K562 (cell line): ENCODE data around the gene TMSB4Y. TPM values are rescaled to one million over a fixed set of nuclear protein-coding genes. Genes with fewer than 3 reads are reported as not detected.

Source experiments
- ATAC-seq: fragments of 200-7000 bp; cut with Tn5 transposase; 3 replicates; pipeline ENCODE4 v1.9.1; 2020; ENCODE audit warnings: moderate library complexity
- BruUV-seq: library from RNA; stranded (reverse); fragments of 400-500 nt; replicated peaks from 2 replicates; lab custom pipeline; 2021; lab: Mats Ljungman, UMichigan
- CTCF ChIA-PET: fragments of 300-600 bp; formaldehyde crosslinking; extraction: SDS; loops from one replicate; lab custom pipeline; 2021; ENCODE audit warnings: low intra/inter-chr PET ratio; lab: Yijun Ruan, JAX
- POLR2A ChIA-PET: fragments of 300-600, 350-650 bp; sonication (Branson Sonifier 250); formaldehyde crosslinking; extraction: SDS; loops from one replicate; lab custom pipeline; 2021; ENCODE audit warnings: antibody characterized with exemption, inconsistent platforms; lab: Yijun Ruan, JAX
- DNase-seq, 4 experiments: peaks; one replicate each; pipeline versions ENCODE4 v3.0.0 to v3.0.0-alpha.2; 2011 to 2018; ENCODE audit warnings: low spot score in 3 of 4, mixed read lengths in 3 of 4; ENCODE audit errors: extremely low read depth in 1 of 4
- FAIRE-seq: peaks from 2 replicates; lab custom pipeline; 2011; peaks lifted over from hg19 to GRCh38; lab: Jason Lieb, UNC
- H2AFZ ChIP-seq: 2 replicates; pipeline ENCODE4 v1.6.0; 2011; ENCODE audit warnings: low read depth, low read length, control low read depth, inconsistent platforms
- H3K27ac ChIP-seq: fragments of 200-600 bp; 3 replicates; pipeline ENCODE4 v1.8.0; 2011; ENCODE audit warnings: low read depth, mild to moderate bottlenecking, control low read depth, inconsistent platforms, low read length, moderate library complexity, mixed read lengths; ENCODE audit errors: extremely low read depth
- H3K27me3 ChIP-seq, 2 experiments: fragments of 300-600 bp in 1 of 2; 2 replicates in 1 of 2; 3 replicates in 1 of 2; pipeline versions ENCODE4 v1.6.0 to v1.8.0; 2011; ENCODE audit warnings: inconsistent platforms in 2 of 2, low read length in 2 of 2, mild to moderate bottlenecking in 1 of 2, mixed read lengths in 1 of 2, moderate library complexity in 1 of 2; ENCODE audit not compliant: control insufficient read depth in 2 of 2, insufficient read depth in 2 of 2
- H3K36me3 ChIP-seq: fragments of 300-600 bp; 3 replicates; pipeline ENCODE4 v1.8.0; 2011; ENCODE audit warnings: mild to moderate bottlenecking, low read length, inconsistent platforms; ENCODE audit not compliant: control insufficient read depth, insufficient read depth
- H3K4me1 ChIP-seq, 2 experiments: fragments of 200-600 bp in 1 of 2; replicated peaks in 1 of 2; 2 replicates in 1 of 2; 3 replicates in 1 of 2; pipeline versions ENCODE4 v1.5.1 to v1.8.0; 2011; ENCODE audit warnings: inconsistent platforms in 2 of 2, low read length in 2 of 2, mild to moderate bottlenecking in 1 of 2, mixed read lengths in 1 of 2, moderate library complexity in 1 of 2; ENCODE audit not compliant: control insufficient read depth in 2 of 2, insufficient read depth in 2 of 2
- H3K4me2 ChIP-seq: 2 replicates; pipeline ENCODE4 v1.6.1; 2011; ENCODE audit warnings: low read length, control low read depth, inconsistent platforms, mixed read lengths; ENCODE audit not compliant: insufficient read depth
- H3K4me3 ChIP-seq: fragments of 200-600 bp; sonication (generic), shearing (Covaris generic); 2 replicates; pipeline ENCODE4 v1.5.1; 2016; ENCODE audit warnings: control low read depth, inconsistent platforms
- H3K79me2 ChIP-seq: fragments of 200-600 bp; 3 replicates; pipeline ENCODE4 v1.8.0; 2011; ENCODE audit warnings: low read length, inconsistent platforms; ENCODE audit not compliant: control insufficient read depth, insufficient read depth
- H3K9ac ChIP-seq, 2 experiments: 2 replicates each; pipeline versions ENCODE4 v1.6.0 to v1.6.1; 2011; ENCODE audit warnings: low read depth in 2 of 2, low read length in 2 of 2, control low read depth in 1 of 2, inconsistent platforms in 1 of 2, mild to moderate bottlenecking in 1 of 2, mixed read lengths in 1 of 2; ENCODE audit not compliant: insufficient read depth in 1 of 2
- H3K9me1 ChIP-seq: one replicate; pipeline ENCODE4 v1.6.0; 2011; ENCODE audit warnings: inconsistent platforms, mild to moderate bottlenecking, low read length, moderate library complexity; ENCODE audit not compliant: control insufficient read depth, insufficient read depth
- H3K9me3 ChIP-seq: replicated peaks from 2 replicates; pipeline ENCODE4 v1.5.1; 2011; ENCODE audit warnings: low read depth, low read length, inconsistent platforms; ENCODE audit not compliant: control insufficient read depth, insufficient read depth
- H4K20me1 ChIP-seq: replicated peaks from 2 replicates; pipeline ENCODE4 v1.6.1; 2011; ENCODE audit warnings: low read length, inconsistent platforms, mixed read lengths; ENCODE audit not compliant: control insufficient read depth, insufficient read depth
- GABPB1 ChIP-seq: sonication (generic); formaldehyde crosslinking; IDR thresholded peaks from 2 replicates; pipeline ENCODE4 v1.8.0; 2022; ENCODE audit warnings: mild to moderate bottlenecking, missing genetic modification reagents
- NRF1 ChIP-seq, 2 experiments: fragments of 450-650 bp; IDR thresholded peaks in 1 of 2; conservative IDR thresholded peaks in 1 of 2; 2 replicates each; pipeline ENCODE4 v1.6.1; 2014; ENCODE audit warnings: mild to moderate bottlenecking in 2 of 2
- PML ChIP-seq: IDR thresholded peaks from 2 replicates; pipeline ENCODE4 v1.6.1; 2012; ENCODE audit warnings: low read length, inconsistent platforms
- TFAM ChIP-seq: fragments of 250-450 bp; sonication (Bioruptor Pico); conservative IDR thresholded peaks from 2 replicates; pipeline ENCODE4 v1.5.0; 2021; ENCODE audit warnings: mild to moderate bottlenecking, moderate library complexity
- ZC3H4 ChIP-seq: sonication (generic); formaldehyde crosslinking; IDR thresholded peaks from 2 replicates; pipeline ENCODE4 v1.9.0; 2021; ENCODE audit warnings: missing genetic modification reagents, borderline replicate concordance
- ZC3H8 ChIP-seq: fragments of 450-650 bp; IDR thresholded peaks from 2 replicates; pipeline ENCODE4 v1.6.1; 2017
- WGBS: fragments of 100-300 bp; shearing (Covaris generic); methylation state at CpG from one replicate; pipeline ENCODE4 v1.1.6; 2016; ENCODE audit warnings: low coverage, mixed read lengths; ENCODE audit not compliant: insufficient coverage; ENCODE audit errors: missing lambda C conversion rate; 5-methylcytosine and 5-hydroxymethylcytosine counted together
- in situ Hi-C: fragments of 300-500 bp; cut with MboI; formaldehyde crosslinking; loops from 4 replicates; pipeline ENCODE4 v1.15.0; 2018; ENCODE audit warnings: inconsistent platforms, mixed read lengths
- intact Hi-C: fragments of 100-400 bp; cut with micrococcal nuclease; formaldehyde crosslinking; loops from 2 replicates; pipeline ENCODE4 v1.14.2; 2022
- polyA plus RNA-seq, 8 experiments: library from polyadenylated mRNA; depleted of rRNA in 4 of 8; stranded (reverse) in 5 of 8; unstranded in 3 of 8; fragments of >200 nt; fragmentation: Nextera tagmentation in 2 of 8; fragmentation: Illumina TruSeq in 1 of 8; extraction: Ambion mirVana in 2 of 8; extraction: Trizol in 1 of 8; gene quantifications; 2 replicates each; pipeline versions ENCODE4 v1.2.1 to v1.2.3, GENCODE V29; 2011 to 2014; ENCODE audit warnings: inconsistent platforms in 1 of 8, missing spikeins in 1 of 8
- total RNA-seq, 7 experiments: library from RNA; depleted of rRNA in 6 of 7; stranded (reverse); fragments of >200 nt in 6 of 7; fragmentation: Illumina TruSeq in 2 of 7; extraction: Trizol in 2 of 7; gene quantifications; 2 replicates each; pipeline versions ENCODE4 v1.2.1 to v1.2.3, GENCODE V29; 2011 to 2021; ENCODE audit warnings: low replicate concordance in 1 of 7
- TF ChIP-seq, protein P1 (sequence below): fragments of 450-650 bp; IDR thresholded peaks from one replicate; pipeline ENCODE4 v1.6.1; 2018; ENCODE audit warnings: mild to moderate bottlenecking, moderate library complexity; ENCODE audit not compliant: partially characterized antibody
- TF ChIP-seq, protein P2 (sequence below): sonication (generic); formaldehyde crosslinking; IDR thresholded peaks from 2 replicates; pipeline ENCODE4 v1.8.0; 2023; ENCODE audit warnings: missing genetic modification reagents, mild to moderate bottlenecking, borderline replicate concordance

Gene TMSB4Y
- total and polyA plus RNA-seq, 9 of the 15 experiments (the other 6 are each of a cell fraction or from before 2014, with no cell fraction given): not detected

DNA sequence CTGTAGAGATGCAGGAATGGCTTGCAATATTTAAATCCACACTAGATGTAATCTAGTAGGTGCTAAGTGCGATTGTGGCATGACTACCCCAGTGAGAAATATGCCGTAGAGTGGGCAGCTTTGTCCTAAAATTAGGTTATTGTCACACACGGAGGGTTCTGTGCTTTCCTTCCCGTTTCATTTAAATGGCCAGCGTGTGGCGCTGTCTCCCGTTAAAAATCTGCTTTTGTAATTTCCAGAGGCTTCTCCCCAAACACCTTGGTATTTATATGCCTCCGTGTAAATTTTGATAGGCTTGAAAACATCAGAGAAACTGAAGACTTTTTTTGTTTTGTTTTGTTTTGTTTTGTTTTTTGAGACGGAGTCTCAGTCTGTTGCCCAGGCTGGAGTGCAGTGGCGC lies 34.9 kb downstream of the TMSB4Y start:
- ATAC-seq (no peak), DNase-seq (no peak), FAIRE-seq (no peak)
- H4K20me1 ChIP-seq: no peaks in the 10 kb centered on the region
- in situ Hi-C loops (no loop called here), intact Hi-C loops (no loop called here)
- no peaks in the 10 kb centered on the region for H3K9me3 ChIP-seq
- no peaks in the 10 kb centered on the region for H3K4me1 ChIP-seq
- CTCF ChIA-PET: no interaction called here
- no peak overlapping the region for H2AFZ ChIP-seq
- no TSS peak for BruUV-seq
- no peaks in the 10 kb centered on the region for H3K36me3 ChIP-seq
- TF ChIP-seq, protein P1, sequence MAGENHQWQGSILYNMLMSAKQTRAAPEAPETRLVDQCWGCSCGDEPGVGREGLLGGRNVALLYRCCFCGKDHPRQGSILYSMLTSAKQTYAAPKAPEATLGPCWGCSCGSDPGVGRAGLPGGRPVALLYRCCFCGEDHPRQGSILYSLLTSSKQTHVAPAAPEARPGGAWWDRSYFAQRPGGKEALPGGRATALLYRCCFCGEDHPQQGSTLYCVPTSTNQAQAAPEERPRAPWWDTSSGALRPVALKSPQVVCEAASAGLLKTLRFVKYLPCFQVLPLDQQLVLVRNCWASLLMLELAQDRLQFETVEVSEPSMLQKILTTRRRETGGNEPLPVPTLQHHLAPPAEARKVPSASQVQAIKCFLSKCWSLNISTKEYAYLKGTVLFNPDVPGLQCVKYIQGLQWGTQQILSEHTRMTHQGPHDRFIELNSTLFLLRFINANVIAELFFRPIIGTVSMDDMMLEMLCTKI: no peak
- no peak for TF ChIP-seq GABPB1 (CRISPR knock-in tag)
- TF ChIP-seq ZC3H8: no peak
- no peaks in the 10 kb centered on the region for H3K27me3 ChIP-seq
- no CpG with 5 or more reads among the region's 10 CpGs for WGBS
- no peak overlapping the region for H3K4me3 ChIP-seq
- H3K9ac ChIP-seq: no peak overlapping the region
- H3K9me1 ChIP-seq: no peaks in the 10 kb centered on the region
- POLR2A ChIA-PET: no interaction called here
- no peak overlapping the region for H3K4me2 ChIP-seq
- no peaks in the 10 kb centered on the region for H3K79me2 ChIP-seq
- H3K27ac ChIP-seq: no peak overlapping the region

DNA sequence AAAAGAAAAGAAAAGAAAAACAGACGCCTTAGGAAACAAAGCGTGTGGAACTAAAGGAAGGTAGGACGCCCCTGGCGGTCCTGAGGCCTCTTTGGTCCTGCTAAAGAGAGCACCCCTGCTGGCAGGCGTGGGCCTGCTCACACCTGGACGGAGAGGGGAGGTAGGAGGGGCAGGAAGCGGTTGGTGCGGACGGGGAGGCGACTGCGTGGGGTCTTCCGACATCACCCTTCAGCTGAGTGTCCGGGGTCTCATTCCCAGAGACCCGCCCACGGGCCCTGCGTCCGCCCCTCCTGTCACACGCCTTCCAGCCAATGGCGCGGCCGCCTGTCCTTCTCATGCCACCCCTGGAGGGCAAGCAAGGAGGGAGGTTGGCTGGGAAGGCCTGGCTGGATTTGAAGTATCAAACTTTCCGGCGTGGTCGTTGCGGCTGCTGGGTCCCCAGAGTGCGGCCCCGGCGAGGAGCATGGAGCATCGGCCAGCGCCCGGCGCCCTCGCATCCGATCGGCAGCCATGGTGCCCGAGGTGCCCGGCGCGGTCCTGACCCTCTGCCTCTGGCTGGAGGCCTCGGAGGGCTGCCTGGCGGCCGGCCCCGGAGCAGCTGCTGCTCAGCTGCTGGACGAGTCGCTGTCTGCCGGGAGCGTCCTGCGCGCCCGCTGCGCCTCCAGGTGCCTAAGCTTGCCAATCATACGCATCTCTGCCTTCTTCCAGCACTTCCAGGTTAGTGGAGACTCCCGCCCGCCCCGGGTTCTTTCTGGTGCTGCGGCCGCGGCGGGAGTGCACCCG lies 47.8 kb downstream of the TMSB4Y start:
- Histone ChIP-seq H3K4me3 (no peak overlapping the region), H3K27ac (no peak overlapping the region), H3K9me1 (no peaks in the 10 kb centered on the region), H3K36me3 (no peaks in the 10 kb centered on the region), H3K4me1 (no peaks in the 10 kb centered on the region), H3K27me3 (no peaks in the 10 kb centered on the region), H3K79me2 (no peaks in the 10 kb centered on the region), H4K20me1 (no peaks in the 10 kb centered on the region), H3K9ac (no peak overlapping the region), H3K9me3 (no peaks in the 10 kb centered on the region), H3K4me2 (no peak overlapping the region), H2AFZ (no peak overlapping the region)
- CTCF ChIA-PET: no interaction called here
- intact Hi-C loops (no loop called here), in situ Hi-C loops (no loop called here)
- DNase-seq (no peak), ATAC-seq (no peak), FAIRE-seq (no peak)
- POLR2A ChIA-PET: no interaction called here
- BruUV-seq: no TSS peak
- no CpG with 5 or more reads among the region's 60 CpGs for WGBS
- TF ChIP-seq TFAM (CRISPR knock-in tag) (no peak), NRF1 (conservative IDR thresholded peaks at IDR 0.05 in 1 of 2, IDR thresholded peaks at IDR 0.05 in 1 of 2) (no peak), PML (no peak), ZC3H4 (CRISPR knock-in tag) (no peak)
- TF ChIP-seq, protein P2, sequence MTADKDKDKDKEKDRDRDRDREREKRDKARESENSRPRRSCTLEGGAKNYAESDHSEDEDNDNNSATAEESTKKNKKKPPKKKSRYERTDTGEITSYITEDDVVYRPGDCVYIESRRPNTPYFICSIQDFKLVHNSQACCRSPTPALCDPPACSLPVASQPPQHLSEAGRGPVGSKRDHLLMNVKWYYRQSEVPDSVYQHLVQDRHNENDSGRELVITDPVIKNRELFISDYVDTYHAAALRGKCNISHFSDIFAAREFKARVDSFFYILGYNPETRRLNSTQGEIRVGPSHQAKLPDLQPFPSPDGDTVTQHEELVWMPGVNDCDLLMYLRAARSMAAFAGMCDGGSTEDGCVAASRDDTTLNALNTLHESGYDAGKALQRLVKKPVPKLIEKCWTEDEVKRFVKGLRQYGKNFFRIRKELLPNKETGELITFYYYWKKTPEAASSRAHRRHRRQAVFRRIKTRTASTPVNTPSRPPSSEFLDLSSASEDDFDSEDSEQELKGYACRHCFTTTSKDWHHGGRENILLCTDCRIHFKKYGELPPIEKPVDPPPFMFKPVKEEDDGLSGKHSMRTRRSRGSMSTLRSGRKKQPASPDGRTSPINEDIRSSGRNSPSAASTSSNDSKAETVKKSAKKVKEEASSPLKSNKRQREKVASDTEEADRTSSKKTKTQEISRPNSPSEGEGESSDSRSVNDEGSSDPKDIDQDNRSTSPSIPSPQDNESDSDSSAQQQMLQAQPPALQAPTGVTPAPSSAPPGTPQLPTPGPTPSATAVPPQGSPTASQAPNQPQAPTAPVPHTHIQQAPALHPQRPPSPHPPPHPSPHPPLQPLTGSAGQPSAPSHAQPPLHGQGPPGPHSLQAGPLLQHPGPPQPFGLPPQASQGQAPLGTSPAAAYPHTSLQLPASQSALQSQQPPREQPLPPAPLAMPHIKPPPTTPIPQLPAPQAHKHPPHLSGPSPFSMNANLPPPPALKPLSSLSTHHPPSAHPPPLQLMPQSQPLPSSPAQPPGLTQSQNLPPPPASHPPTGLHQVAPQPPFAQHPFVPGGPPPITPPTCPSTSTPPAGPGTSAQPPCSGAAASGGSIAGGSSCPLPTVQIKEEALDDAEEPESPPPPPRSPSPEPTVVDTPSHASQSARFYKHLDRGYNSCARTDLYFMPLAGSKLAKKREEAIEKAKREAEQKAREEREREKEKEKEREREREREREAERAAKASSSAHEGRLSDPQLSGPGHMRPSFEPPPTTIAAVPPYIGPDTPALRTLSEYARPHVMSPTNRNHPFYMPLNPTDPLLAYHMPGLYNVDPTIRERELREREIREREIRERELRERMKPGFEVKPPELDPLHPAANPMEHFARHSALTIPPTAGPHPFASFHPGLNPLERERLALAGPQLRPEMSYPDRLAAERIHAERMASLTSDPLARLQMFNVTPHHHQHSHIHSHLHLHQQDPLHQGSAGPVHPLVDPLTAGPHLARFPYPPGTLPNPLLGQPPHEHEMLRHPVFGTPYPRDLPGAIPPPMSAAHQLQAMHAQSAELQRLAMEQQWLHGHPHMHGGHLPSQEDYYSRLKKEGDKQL (CRISPR knock-in tag): no peak
